Breast epithelium (tissue), 3 donors: Measurements from ENCODE around the gene ARHGAP26.

Experiments
- CTCF ChIP-seq, 3 donors: fragments of 450-650 bp; IDR thresholded peaks; one replicate each; pipeline ENCODE4 v1.5.1; 2016 to 2017; ENCODE audit warnings: antibody characterized with exemption in 3 of 3, mild to moderate bottlenecking in 3 of 3, moderate library complexity in 3 of 3
- POLR2A ChIP-seq: fragments of 450-650 bp; IDR thresholded peaks from one replicate; pipeline ENCODE4 v1.6.1; 2016; ENCODE audit warnings: antibody characterized with exemption, mild to moderate bottlenecking, moderate library complexity

GRCh38 chr5:142894749-142895148, 124.6 kb downstream of the ARHGAP26 start:
- TF ChIP-seq POLR2A (no peak), CTCF (IDR thresholded peaks at IDR 0.05) (no peak)
